HEK293 (cell line): ENCODE data around the gene MPC2.

ENCODE experiments used
- FEZF1 ChIP-seq: fragments of 450-650 bp; formaldehyde crosslinking; IDR thresholded peaks from 2 replicates; pipeline ENCODE4 v1.5.1; 2016; ENCODE audit warnings: missing biosample characterization, missing genetic modification characterization
- GLI2 ChIP-seq: fragments of 450-650 bp; formaldehyde crosslinking; IDR thresholded peaks from 2 replicates; pipeline ENCODE4; 2017; ENCODE audit warnings: missing biosample characterization, missing genetic modification characterization, low read depth, borderline replicate concordance
- KLF7 ChIP-seq: fragments of 450-650 bp; formaldehyde crosslinking; IDR thresholded peaks from 2 replicates; pipeline ENCODE4 v1.5.1; 2016; ENCODE audit warnings: missing biosample characterization, missing genetic modification characterization, borderline replicate concordance
- OSR2 ChIP-seq: fragments of 450-650 bp; formaldehyde crosslinking; IDR thresholded peaks from 2 replicates; pipeline ENCODE4 v1.5.1; 2016; ENCODE audit warnings: missing biosample characterization, missing genetic modification characterization
- PRDM4 ChIP-seq: fragments of 450-650 bp; formaldehyde crosslinking; IDR thresholded peaks from 2 replicates; pipeline ENCODE4 v1.5.1; 2017; ENCODE audit warnings: missing biosample characterization, missing genetic modification characterization
- PRDM6 ChIP-seq: fragments of 450-650 bp; formaldehyde crosslinking; IDR thresholded peaks from 2 replicates; pipeline ENCODE4 v1.5.1; 2017; ENCODE audit warnings: missing biosample characterization, missing genetic modification characterization
- TRIM28 ChIP-seq: IDR thresholded peaks from 2 replicates; pipeline ENCODE4 v1.6.1; 2011; ENCODE audit warnings: low read length, control low read depth, borderline replicate concordance
- TSHZ1 ChIP-seq: fragments of 450-650 bp; formaldehyde crosslinking; IDR thresholded peaks from 2 replicates; pipeline ENCODE4 v1.5.1; 2016; ENCODE audit warnings: missing biosample characterization, missing genetic modification characterization, borderline replicate concordance
- ZBTB21 ChIP-seq: fragments of 450-650 bp; formaldehyde crosslinking; IDR thresholded peaks from 2 replicates; pipeline ENCODE4 v1.5.1; 2017; ENCODE audit warnings: missing biosample characterization, missing genetic modification characterization
- ZIC2 ChIP-seq: fragments of 450-650 bp; formaldehyde crosslinking; IDR thresholded peaks from 2 replicates; pipeline ENCODE4 v1.5.1; 2016; ENCODE audit warnings: missing biosample characterization, missing genetic modification characterization
- ZNF10 ChIP-seq: fragments of 450-650 bp; formaldehyde crosslinking; IDR thresholded peaks from 2 replicates; pipeline ENCODE4 v1.5.1; 2017; ENCODE audit warnings: missing biosample characterization, missing genetic modification characterization
- ZNF132 ChIP-seq: fragments of 450-650 bp; formaldehyde crosslinking; IDR thresholded peaks from 2 replicates; pipeline ENCODE4 v1.5.1; 2017; ENCODE audit warnings: missing biosample characterization, missing genetic modification characterization, borderline replicate concordance
- ZNF24 ChIP-seq: fragments of 450-650 bp; formaldehyde crosslinking; IDR thresholded peaks from 2 replicates; pipeline ENCODE4 v1.5.1; 2016; ENCODE audit warnings: missing biosample characterization, missing genetic modification characterization
- ZNF324 ChIP-seq: fragments of 450-650 bp; formaldehyde crosslinking; IDR thresholded peaks from 2 replicates; pipeline ENCODE4 v1.5.1; 2016; ENCODE audit warnings: missing biosample characterization, missing genetic modification characterization
- ZNF335 ChIP-seq: fragments of 450-650 bp; formaldehyde crosslinking; conservative IDR thresholded peaks from 2 replicates; pipeline ENCODE4 v1.5.1; 2016; ENCODE audit warnings: missing biosample characterization, missing genetic modification characterization
- ZNF580 ChIP-seq: fragments of 450-650 bp; formaldehyde crosslinking; IDR thresholded peaks from 2 replicates; pipeline ENCODE4 v1.5.1; 2016; ENCODE audit warnings: missing biosample characterization, missing genetic modification characterization
- ZNF610 ChIP-seq: fragments of 450-650 bp; formaldehyde crosslinking; IDR thresholded peaks from 2 replicates; pipeline ENCODE4 v1.5.1; 2016; ENCODE audit warnings: missing biosample characterization, missing genetic modification characterization, borderline replicate concordance
- ZNF626 ChIP-seq: fragments of 450-650 bp; sonication (Bioruptor Pico); formaldehyde crosslinking; IDR thresholded peaks from 2 replicates; pipeline ENCODE4 v1.5.1; 2018; ENCODE audit warnings: missing biosample characterization, missing genetic modification characterization, inconsistent platforms
- ZNF843 ChIP-seq: fragments of 450-650 bp; formaldehyde crosslinking; IDR thresholded peaks from 2 replicates; pipeline ENCODE4 v1.5.1; 2016; ENCODE audit warnings: missing biosample characterization, missing genetic modification characterization
- TF ChIP-seq, protein P1 (sequence below): fragments of 450-650 bp; formaldehyde crosslinking; IDR thresholded peaks from 2 replicates; pipeline ENCODE4 v1.5.1; 2016; ENCODE audit warnings: missing biosample characterization, missing genetic modification characterization
- TF ChIP-seq, protein P2 (sequence below): fragments of 450-650 bp; IDR thresholded peaks from 2 replicates; pipeline ENCODE4 v1.5.1; 2018; ENCODE audit warnings: missing biosample characterization, missing genetic modification characterization
- TF ChIP-seq, protein P3 (sequence below): IDR thresholded peaks from 2 replicates; pipeline ENCODE4 v1.6.1; 2011; ENCODE audit warnings: mild to moderate bottlenecking, low read depth, low read length, borderline replicate concordance
- TF ChIP-seq, protein P4 (sequence below): fragments of 450-650 bp; IDR thresholded peaks from 2 replicates; pipeline ENCODE4 v1.5.1; 2018; ENCODE audit warnings: missing biosample characterization, mild to moderate bottlenecking, missing genetic modification characterization
- TF ChIP-seq, protein P5 (sequence below): fragments of 450-650 bp; formaldehyde crosslinking; IDR thresholded peaks from 2 replicates; pipeline ENCODE4 v1.5.1; 2016; ENCODE audit warnings: missing biosample characterization, missing genetic modification characterization

Gene MPC2

GRCh38 chr1:167926486-167926997 lies 10.3 kb downstream of the MPC2 start (continued):
- TF ChIP-seq TSHZ1 (tag by site-specific recombination) (peak; percentile 68; the same call in 1 of the 2 replicates), ZNF580 (tag by site-specific recombination) (peak; percentile 88), OSR2 (tag by site-specific recombination) (peak; percentile 92), ZNF335 (tag by site-specific recombination) (0 out of 2 replicates have a peak, but pooled peaks have one; percentile 34), KLF7 (tag by site-specific recombination) (peak; percentile 72; the same call in 1 of the 2 replicates), GLI2 (0 out of 2 replicates have a peak, but pooled peaks have one; percentile 6), ZBTB21 (tag by site-specific recombination) (peak; percentile 9; the same call in 1 of the 2 replicates), PRDM6 (tag by site-specific recombination) (peak; percentile 91), ZNF132 (tag by site-specific recombination) (no peak), FEZF1 (tag by site-specific recombination) (peak; percentile 82), ZNF610 (peak; percentile 96), ZNF24 (tag by site-specific recombination) (peak; percentile 64; the same call in 1 of the 2 replicates), ZNF843 (tag by site-specific recombination) (peak; percentile 94), ZNF626 (tag by site-specific recombination) (no peak), TRIM28 (peak; percentile 94), ZNF10 (tag by site-specific recombination) (peak; percentile 93), ZIC2 (tag by site-specific recombination) (peak; percentile 76), PRDM4 (tag by site-specific recombination) (peak; percentile 80), ZNF324 (tag by site-specific recombination) (no peak)
- TF ChIP-seq, protein P1, sequence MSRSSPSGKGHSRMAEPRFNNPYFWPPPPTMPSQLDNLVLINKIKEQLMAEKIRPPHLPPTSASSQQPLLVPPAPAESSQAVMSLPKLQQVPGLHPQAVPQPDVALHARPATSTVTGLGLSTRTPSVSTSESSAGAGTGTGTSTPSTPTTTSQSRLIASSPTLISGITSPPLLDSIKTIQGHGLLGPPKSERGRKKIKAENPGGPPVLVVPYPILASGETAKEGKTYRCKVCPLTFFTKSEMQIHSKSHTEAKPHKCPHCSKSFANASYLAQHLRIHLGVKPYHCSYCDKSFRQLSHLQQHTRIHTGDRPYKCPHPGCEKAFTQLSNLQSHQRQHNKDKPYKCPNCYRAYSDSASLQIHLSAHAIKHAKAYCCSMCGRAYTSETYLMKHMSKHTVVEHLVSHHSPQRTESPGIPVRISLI (tag by site-specific recombination) = peak; percentile 51; the same call in 1 of the 2 replicates
- TF ChIP-seq, protein P2, sequence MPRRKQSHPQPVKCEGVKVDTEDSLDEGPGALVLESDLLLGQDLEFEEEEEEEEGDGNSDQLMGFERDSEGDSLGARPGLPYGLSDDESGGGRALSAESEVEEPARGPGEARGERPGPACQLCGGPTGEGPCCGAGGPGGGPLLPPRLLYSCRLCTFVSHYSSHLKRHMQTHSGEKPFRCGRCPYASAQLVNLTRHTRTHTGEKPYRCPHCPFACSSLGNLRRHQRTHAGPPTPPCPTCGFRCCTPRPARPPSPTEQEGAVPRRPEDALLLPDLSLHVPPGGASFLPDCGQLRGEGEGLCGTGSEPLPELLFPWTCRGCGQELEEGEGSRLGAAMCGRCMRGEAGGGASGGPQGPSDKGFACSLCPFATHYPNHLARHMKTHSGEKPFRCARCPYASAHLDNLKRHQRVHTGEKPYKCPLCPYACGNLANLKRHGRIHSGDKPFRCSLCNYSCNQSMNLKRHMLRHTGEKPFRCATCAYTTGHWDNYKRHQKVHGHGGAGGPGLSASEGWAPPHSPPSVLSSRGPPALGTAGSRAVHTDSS (tag by site-specific recombination) = peak; percentile 27; the same call in 1 of the 2 replicates
- TF ChIP-seq, protein P3, sequence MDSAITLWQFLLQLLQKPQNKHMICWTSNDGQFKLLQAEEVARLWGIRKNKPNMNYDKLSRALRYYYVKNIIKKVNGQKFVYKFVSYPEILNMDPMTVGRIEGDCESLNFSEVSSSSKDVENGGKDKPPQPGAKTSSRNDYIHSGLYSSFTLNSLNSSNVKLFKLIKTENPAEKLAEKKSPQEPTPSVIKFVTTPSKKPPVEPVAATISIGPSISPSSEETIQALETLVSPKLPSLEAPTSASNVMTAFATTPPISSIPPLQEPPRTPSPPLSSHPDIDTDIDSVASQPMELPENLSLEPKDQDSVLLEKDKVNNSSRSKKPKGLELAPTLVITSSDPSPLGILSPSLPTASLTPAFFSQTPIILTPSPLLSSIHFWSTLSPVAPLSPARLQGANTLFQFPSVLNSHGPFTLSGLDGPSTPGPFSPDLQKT = no peak
- TF ChIP-seq, protein P4, sequence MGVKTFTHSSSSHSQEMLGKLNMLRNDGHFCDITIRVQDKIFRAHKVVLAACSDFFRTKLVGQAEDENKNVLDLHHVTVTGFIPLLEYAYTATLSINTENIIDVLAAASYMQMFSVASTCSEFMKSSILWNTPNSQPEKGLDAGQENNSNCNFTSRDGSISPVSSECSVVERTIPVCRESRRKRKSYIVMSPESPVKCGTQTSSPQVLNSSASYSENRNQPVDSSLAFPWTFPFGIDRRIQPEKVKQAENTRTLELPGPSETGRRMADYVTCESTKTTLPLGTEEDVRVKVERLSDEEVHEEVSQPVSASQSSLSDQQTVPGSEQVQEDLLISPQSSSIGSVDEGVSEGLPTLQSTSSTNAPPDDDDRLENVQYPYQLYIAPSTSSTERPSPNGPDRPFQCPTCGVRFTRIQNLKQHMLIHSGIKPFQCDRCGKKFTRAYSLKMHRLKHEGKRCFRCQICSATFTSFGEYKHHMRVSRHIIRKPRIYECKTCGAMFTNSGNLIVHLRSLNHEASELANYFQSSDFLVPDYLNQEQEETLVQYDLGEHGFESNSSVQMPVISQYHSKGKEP (tag by site-specific recombination) = peak; percentile 94
- TF ChIP-seq, protein P5, sequence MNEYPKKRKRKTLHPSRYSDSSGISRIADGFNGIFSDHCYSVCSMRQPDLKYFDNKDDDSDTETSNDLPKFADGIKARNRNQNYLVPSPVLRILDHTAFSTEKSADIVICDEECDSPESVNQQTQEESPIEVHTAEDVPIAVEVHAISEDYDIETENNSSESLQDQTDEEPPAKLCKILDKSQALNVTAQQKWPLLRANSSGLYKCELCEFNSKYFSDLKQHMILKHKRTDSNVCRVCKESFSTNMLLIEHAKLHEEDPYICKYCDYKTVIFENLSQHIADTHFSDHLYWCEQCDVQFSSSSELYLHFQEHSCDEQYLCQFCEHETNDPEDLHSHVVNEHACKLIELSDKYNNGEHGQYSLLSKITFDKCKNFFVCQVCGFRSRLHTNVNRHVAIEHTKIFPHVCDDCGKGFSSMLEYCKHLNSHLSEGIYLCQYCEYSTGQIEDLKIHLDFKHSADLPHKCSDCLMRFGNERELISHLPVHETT = 0 out of 2 replicates have a peak, but pooled peaks have one; percentile 52
